Pericardium fibroblast (primary cell): Measurements from ENCODE around the gene KLHL6. TPM values are rescaled to one million over a fixed set of nuclear protein-coding genes. Genes with fewer than 3 reads are reported as not detected.

Experiments used
- total RNA-seq: library from RNA; depleted of rRNA; stranded (reverse); fragments of >200 nt; gene quantifications from 2 replicates; pipeline ENCODE4 v1.2.3, GENCODE V29; 2015

KLHL6 gene
- total RNA-seq = not detected in 2 replicates

GRCh38 chr3:183555541-183556081, at the start of gene KLHL6:
Gene KLHL6 (minus strand): TSS chr3:183555706. CDS start chr3:183555653, 53 bp downstream.

Other genes with a start within 250 kb of the KLHL6 start
- gene MCF2L2, start 127.1 kb downstream of the KLHL6 start, total RNA-seq = 0.58 TPM in 1 of 2 replicates, not detected in the other
- 30.2 and 31.7 TPM in 2 replicates for gene KLHL24, start 79.9 kb upstream of the KLHL6 start, total RNA-seq
- 23.9 and 30.6 TPM in 2 replicates for gene YEATS2, start 142.1 kb upstream of the KLHL6 start, total RNA-seq